GM18511 (cell line): ENCODE data around the gene TTLL6.

ENCODE experiments used
- ATAC-seq: cut with Tn5 transposase; IDR thresholded peaks from one replicate; pipeline ENCODE4 v1.9.1; 2021; ENCODE audit warnings: mild to moderate bottlenecking, moderate library complexity; ENCODE audit not compliant: unreplicated experiment

TTLL6 gene

GRCh38 chr17:48740537-48740936 is 76.5 kb downstream of the TTLL6 start:
- no peak for ATAC-seq

DNA sequence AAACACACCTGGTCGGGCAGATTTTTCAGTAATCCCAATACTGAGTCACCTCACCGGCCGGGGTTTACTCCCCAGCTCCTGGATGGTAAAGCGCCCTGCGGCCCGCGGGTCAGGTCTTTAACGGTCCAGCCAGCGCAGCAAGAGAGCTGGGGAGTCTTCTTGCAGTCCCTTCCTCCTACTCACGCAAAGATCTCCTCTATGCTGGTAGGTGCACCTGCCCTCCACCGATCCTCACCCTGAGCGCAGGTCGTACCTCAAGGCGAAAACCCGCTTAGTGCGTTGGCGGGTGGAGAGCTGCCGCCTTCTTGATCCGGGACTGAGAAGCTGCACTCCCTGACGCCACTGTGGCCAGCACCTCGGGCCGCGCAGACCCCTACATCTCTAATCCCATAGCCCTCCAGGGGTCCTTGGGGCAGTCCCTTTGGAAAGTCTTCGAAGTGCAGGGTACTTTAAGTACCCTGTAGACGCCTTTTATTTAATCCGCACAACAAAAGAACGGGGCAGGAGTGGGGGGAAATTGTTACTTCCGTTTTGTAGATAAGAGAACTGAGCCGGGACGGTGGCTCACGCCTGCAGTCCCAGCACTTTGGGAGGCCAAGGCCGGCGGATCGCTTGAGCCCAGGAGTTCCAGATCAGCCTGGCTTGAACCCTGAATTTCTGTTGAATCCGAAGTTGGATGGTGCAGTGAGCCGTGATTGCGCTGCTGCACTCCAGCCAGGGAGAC is 78.1 kb downstream of the TTLL6 start:
- ATAC-seq, result no peak

- no peak for ATAC-seq
These were observed 78.6 kb downstream of the TTLL6 start for GRCh38 chr17:48738424-48738802.

DNA sequence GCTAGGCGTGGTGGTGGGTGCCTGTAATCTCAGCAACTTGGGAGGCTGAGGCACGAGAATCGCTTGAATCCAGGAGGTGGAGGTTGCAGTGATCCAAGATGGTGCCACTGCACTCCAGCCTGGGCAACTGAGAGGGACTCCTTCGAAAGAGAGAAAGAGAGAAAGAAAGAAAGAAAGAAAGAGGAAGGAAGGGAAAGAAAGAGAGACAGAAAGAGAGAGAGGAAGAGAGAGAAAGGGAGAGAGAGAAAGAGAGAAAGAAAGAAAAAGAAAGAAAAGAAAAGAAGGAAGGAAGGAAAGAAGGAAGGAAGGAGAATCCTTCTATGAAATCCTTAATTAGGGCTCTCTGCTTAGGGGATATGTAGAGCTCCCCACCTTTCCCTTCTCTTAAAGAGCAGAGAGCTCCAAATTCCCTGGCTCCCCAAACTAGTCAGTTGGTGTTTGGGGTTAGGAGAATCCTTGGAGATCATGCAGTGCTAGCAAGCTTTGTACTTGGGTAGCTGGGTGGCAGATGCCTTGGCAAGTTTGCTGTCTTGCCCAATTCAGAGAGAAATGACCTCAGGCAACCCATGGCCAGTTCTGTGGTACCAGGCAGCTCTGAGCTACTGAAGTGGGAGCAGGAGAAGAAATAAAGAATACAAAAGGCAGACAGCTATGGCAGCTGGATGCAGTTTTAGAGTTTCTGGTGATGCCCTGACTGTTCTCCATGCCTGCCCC is 79.5 kb downstream of the TTLL6 start:
- no peak for ATAC-seq

DNA sequence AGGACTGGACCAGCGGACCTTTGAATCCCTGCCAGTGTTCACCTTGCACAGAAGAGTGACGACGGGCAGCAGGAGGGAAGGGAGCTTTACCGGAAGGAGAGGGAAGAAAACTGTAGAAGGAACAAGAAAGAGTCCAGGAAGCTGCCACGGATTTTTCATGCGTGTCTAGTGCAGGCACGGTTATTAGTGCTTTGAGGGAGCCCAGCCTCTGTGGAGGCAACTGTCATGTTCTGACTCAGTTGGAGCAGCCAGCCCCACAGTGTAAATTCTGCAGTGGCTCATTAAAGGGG is 82.0 kb downstream of the TTLL6 start:
- no peak for ATAC-seq

- ATAC-seq, result no peak
These were observed 82.5 kb downstream of the TTLL6 start for GRCh38 chr17:48734333-48735061.

DNA sequence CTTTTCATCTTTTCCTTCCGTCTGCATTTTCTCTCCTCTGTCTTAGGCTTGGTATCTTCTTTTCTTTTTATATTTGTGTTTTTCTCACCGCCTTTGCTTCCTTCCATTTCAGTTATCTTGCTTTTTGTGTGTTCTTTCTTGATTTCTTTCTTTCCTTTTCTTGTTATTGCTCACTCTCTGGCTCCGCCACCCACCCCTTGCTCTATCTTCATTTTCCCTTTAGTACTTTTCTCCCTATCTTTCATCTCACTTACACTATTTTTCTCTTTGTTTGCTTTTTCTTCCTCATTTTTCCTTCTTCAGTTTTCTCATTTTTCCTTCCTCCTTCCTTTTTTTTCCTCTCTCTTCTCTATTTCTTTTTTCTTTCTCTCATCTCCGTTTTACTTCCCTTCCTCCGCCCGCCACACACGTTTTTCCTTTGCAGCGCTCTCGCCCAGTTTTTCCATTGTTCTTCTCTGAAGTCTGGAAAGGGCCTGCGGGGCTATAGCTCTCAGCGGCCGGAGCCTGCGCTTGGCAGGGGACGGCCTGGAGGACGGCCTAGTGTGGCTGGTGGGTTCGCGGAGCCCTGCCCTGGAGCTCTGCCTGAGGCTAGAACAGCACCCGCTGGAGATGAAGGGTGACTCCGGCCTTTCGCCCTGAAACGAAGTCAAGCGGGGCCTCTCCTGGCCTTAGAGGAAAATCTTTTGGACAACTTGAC is 83.2 kb downstream of the TTLL6 start:
- no peak for ATAC-seq

GRCh38 chr17:48732688-48733629 is 84.1 kb downstream of the TTLL6 start:
- ATAC-seq, result no peak

DNA sequence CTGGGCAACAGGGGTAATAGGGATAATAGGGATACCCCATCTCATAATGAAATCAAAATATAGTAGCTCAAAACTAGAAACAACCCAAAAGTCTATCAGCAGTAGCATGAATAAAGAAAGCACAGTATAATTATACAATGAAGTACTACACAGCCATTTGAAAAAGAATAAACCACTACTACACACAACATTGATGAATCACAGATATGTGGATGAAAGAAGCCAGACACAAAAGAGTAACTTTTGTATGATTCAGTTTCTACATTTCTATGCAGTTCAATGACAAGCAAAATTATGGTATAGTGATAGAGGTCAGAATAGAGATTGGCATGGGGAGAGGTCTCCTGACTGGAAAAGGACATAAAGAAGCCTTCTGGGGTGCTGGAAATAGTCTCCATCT is 85.7 kb downstream of the TTLL6 start:
- ATAC-seq, result no peak

DNA sequence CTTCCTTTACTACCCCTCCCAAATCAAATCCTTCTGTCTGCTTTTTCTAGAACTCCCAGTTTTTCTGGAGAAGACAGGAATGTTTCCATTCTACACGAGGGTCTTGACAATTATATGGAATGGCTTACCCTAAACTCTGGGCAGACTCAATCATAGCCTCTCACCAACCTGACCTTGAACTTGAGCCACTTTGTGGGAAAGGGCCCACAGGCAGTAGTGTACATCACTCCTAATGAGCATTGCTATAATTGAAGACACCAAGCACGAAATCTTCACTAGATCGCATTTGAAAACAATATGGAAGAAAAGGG is 86.8 kb downstream of the TTLL6 start:
- no peak for ATAC-seq

GRCh38 chr17:48729335-48730239 is 87.4 kb downstream of the TTLL6 start:
- no peak for ATAC-seq

DNA sequence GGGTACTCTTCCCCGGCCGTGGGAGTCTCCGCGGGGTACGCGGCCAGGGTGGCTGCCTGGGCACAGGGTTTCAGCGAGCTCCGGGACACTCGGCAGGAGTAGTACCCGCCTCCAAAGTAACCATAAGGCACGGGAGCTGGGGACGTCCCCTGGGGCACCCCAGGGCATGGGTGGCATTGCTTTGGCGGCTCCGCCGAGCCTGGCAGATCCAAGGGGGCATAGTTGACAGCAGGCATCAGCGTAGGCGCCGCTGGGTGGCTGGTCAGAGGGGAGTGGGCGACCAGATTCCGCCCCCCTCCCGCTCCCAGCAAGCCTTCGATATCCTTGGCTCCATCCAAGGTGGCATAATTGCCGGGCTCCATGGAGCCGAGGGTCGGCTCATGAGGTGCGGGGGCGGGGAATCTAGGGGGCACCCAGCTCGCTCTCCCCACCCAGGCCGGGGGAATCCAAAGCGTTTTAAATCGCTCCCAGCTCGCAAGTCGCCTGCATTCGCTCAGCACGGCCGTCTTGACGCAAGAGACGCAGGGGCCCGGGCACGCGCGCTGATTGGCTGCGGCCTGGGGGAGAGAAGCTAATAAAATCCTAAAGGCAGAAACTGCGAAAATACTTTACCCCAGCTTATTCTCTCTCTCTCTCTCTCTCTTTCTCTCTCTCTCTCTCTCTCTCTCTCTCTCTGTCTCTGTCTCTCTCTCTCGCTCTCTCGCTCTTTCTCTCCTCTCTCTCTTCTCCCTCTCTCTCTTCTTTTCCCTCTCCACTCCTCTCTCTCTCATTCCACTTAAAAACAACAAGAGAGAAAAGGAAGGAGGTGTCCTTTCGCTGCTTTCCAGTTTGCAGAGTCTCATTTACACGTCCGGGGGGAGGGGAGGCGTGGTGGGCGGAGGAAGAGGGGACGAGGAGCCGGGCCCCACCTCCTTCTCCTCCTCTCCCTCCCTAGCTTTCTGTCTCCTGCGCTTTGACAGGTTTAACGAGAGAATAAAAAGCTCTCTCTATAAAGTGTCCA is 88.5 kb downstream of the TTLL6 start, which contains the start of gene HOXB13:
Gene HOXB13 (minus strand): TSS at position 519 of the 1,000 bp plus-strand sequence. CDS start 157 bp downstream, at position 362.
- ATAC-seq, result no peak

DNA sequence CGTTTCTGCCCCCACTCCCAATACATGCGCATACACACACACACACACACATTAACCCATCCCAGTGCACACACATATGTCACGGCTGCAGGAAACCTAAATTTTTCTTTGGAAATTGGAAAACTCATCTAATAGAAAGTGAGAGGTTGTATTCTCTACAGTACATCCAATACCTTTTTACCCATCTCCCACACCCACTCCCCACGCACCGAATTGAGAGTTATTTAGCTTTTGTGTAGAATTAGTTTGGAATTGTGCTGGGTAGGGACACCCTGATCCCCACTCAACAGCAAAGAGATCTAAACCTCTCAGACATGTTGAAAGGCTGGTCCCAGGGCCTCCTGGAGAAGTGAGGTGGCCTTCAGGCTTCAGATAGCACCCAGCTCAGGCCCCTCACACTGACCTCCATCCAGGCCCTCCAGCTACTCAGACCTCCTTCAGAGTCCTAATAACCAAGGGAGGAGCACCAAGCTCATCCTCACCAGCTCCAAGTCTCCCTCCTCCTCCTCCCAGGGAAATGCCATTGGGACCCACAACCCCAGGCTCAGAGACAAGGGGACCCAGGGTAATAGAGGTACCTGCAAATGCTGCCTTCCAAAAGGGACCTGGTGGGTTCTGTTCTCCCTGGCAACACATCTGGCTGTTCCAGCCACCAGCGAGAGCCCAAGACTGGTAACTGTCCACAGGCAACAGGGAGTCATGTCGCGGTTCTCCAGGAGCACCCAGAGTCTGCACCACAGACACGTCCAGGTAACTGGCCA is 89.4 kb downstream of the TTLL6 start:
- ATAC-seq, result no peak

GRCh38 chr17:48726916-48727286 is 90.1 kb downstream of the TTLL6 start:
- ATAC-seq, result no peak

DNA sequence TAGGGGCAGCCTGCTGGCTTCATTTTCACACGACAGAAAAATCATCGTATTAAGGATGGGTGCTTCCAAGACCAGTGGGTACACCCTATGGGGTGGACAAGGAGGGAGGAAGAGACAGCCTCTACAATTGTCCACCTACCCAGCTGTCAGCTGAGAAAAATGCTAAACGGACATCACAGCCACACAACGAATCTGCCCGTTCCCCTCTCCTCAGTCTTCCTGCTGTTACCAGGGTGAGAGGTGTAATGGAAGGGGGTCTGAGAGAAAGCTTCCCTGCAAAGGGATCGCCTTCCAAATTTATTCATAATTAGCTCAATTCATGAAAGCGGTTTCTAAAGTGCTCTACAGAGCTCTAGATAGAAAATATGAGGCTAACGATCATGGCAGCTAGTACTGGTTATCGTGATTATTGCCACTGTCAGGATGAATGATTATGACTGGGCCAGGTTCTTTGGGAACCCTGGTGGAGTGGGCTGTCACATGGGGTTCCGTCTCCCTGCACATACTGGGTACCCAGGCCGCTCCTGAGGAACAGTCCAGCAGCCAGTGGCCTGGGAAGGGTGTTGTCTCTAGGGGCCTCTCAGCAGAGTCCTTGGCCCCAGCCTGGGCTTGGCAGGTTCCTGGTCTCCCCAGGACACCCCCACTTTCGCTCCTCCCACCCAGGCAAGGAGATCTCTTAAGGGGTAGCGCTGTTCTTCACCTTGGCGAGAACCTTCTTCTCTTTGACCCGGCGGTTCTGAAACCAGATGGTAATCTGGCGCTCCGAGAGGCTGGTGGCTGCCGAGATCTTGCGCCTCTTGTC is 90.7 kb downstream of the TTLL6 start:
- no peak for ATAC-seq

GRCh38 chr17:48725288-48726064 is 91.6 kb downstream of the TTLL6 start:
- ATAC-seq, result no peak
